ENCODE data around the gene MED15. TPM values are rescaled to one million over a fixed set of nuclear protein-coding genes. Genes with fewer than 3 reads are reported as not detected.
"Not testable (repeated sequence)": the region's sequence is repeated elsewhere in the genome, so short reads cannot be mapped to it uniquely, and the experiment has no call there.

The MED15 gene
- total RNA-seq, 1 experiment from 2014 or later: 19.5 TPM

DNA sequence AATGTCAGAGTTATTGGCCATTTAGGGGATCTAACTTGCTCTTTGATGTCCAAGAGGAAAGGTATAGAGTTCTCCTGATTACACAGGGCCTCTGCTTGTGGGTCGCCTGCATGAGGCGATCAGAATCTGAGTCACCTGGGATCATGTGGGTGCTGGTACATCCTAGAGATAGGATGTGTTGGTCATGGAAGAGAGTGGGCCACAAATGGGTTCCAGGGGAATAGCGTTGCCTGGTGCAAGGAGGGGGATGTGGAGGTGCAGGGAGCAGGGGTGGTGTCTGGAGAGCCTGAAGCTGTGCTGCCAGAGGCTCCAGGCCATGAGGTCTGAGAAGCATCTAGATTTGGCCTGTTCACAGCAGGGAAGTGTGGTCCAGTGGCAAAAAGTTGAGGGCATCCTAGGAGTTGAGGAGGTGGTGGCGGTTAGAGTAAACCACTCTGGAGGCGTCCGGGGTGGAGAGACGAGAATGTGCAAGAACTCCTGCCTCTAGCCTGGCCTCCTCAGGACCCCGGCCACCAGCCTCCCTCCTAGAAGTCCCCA lies 92.8 kb downstream of the MED15 start:
- no peak for DNase-seq (ENCODE audit: low read depth)

DNA sequence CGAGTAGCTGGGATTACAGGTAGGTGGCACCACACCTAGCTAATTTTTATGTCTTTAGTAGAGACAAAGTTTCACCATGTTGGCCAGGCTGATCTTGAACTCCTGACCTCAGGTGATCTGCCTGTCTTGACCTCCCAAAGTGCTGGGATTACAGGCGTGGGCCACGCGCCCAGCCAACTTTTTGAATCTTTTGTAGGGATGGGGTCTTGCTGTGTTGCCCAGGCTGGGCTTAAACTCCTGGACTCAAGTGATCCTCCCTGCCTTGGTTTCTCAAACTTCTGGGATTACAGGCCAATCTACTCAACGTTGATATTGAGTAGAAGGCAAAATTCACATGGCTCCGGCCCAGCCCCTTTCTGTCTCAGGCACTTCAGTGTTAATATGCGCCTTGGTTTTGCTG lies 93.9 kb downstream of the MED15 start:
- no peak for DNase-seq (ENCODE audit: low read depth)

DNA sequence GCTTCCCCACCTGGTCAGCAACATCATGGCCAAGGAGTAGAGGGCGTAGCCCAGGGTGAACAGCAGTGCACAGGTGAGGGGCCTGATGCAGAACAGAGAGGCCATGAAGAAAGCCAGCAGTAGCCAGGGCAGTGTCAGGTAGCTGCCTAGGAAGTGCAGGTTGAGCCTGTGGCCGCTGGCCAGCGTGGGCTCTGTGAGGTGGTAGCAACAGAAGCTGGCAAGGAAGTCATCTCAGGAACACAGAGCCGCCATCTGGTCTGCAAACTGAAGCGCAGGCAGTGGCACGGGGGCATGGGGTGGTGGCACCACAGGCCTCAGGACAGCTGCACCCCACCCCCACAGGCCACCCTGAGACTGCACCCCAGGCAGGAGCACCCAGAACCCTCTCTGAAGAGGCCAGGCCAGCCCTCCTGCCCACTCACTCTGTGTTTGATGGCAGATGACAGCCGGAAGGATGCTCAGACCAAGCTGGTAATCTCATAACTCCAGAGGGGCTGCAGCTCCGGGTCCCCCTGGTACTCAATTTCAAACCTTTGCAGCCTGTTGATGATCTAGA lies 95.3 kb downstream of the MED15 start:
- no peak for DNase-seq (ENCODE audit: low read depth)

DNA sequence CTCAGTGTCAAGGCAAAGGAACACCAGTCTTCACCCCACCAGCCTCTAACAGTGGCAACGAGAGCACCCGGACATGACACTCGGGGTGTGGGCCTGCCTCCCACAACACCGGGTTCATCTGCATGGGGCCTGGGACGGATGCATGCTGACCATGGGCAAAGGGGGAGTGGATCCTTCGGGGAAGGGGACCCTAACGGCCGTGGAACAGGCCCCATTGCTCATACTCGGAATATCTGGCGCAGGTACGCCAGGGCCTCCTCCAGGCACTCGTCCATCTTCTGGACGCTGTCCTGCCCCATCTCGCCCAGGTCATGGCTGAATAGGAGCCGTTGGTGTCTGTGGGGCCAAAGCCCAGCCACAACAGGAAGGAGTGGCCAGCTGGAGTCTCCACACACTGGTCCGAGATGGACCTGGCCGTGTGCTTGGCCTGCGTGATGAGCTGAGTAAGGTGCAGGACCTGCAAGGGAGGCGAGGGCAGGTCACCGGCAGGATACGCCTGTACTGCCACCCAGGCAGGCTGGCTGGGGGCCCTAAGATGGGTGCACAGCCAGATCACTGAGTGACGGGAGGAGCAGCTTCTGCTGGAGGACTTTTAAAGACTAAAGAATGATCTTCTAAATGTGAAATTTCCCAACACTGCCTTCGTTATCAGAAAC lies 96.8 kb downstream of the MED15 start:
- no peak for DNase-seq (ENCODE audit: low read depth)

DNA sequence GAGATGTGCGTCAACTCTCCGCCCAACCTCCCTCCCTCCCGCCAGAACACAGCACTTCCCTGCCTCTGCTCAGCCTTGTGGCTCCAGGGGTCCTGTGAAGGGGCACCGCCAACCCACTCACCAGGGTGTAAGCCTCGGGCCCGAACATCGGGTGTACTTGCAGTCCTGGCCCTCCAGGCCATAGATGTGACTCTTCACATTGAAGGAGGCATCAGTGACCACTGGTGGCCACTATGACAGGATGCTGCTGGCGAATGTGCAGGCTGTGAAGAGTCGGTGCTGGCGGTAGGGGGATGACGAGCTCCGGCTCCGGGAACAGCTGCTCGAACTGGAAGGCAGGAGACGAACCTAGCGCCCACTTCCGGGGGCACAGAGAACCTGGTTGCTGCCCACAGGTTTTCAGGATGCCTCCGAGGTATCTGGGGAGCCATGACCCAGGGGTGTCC lies 97.4 kb downstream of the MED15 start:
- DNase-seq (ENCODE audit: low read depth): peak; percentile 18

DNA sequence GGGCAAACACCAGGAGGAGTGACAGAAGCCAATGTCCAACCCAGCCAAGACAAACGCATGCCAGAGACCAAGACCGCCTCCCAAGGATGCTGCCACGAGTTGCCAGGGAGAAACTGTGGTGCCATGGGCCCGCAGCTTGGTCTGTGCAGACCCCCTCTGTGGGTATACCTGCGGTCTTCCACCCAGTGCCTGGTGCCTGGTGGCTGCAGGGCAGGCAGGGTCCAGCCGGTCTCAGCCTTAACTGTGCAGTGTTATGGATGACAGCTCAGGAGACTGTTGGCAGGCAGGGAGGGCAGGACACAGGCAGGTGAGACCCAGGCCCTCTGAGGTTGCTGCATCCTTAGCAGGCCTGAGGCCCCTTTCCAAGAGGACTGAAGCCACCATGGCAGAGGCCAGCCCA lies 97.9 kb downstream of the MED15 start:
- no peak for DNase-seq (ENCODE audit: low read depth)

DNA sequence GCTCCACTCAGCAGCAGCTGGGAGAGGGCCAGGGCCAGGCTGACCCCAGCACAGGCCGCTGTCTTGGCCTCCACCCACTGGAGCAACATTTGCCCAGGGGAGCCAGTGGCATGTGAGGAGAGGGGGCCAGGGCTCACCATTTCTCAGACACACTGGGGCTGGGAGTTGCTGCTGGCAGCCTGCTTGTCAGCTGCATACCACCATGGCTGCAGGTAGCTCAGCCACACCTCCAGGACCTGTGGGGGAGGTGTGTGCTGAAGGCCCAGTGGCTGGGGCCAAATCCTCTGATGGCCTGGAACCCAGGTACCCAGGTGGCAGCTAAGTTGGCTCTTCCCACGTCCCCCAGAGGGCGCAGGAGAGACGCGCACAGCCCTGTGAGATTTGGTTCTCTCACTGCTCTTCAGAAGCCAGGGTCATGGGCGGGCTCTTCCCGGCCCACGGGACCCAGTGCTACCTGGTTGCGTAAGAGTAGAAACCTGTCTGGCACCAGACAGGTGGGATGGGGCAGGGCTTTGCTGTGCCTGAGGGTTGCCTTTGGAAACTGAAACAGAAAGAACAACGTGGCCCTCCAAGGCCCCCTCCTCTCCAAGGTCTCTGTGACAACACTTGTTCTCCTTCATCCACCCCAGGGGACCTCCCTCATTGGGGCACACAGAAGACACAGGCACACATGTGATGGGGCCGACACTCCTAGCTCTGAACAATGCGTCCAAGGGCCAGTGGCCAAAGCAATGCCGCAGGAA lies 98.8 kb downstream of the MED15 start:
- DNase-seq (ENCODE audit: low read depth): peak; percentile 34

DNA sequence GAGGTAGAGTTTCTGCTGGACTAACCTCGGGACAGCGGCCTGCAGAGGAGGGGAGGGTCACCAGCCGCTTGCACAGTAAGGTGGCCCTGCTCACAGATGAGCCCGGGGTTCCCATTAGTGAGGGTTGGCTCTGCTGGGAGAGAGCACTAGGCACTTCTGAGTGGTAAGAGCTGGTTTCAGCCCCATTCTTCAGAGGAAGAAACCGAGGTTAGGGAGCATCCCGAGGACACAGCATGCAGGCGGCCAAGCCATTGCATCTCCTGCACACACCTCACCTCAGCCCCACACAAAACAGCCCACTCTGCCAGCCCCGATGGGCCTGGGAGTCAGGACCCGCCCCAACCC lies 99.3 kb downstream of the MED15 start:
- no peak for DNase-seq (ENCODE audit: low read depth)

DNA sequence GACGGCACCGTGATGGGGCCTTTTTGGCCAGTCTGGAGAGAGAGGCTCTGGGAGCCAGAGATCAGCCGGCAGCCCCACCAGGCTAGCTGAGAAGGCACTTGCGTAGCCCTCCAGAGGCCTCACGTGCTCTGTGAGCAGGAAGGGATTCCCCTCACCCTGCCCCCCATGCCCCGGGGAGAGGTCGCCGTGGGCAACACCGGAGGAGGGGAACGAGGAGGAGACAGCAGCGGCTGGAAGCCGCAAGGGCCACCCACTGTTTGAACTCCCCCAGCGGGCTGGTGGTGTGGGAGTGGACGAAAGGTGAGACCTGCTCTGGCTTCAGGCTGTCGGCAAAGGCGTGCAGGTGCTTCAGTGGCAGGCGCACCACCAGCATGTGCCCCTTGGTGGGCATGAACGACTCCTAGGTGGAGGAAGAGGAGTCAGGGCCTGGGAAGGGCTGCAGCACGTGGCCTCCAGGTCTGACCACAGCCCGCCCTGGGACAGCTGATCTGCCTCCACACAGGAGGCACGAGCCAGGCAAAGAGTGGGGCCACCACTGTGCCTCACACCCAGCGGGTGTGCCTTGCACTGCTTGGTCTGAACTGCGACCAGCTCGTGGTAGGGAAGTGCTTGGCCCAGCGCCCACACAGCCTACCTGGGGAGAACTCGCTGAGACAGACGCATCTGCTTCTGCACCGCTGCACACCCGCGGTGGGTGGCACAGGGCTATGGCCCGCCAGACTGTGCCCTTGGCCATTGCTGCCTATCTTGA lies 99.9 kb downstream of the MED15 start:
- DNase-seq (ENCODE audit: low read depth): no peak

GRCh38 chr22:20610243-20610686 lies 102.9 kb downstream of the MED15 start:
- no peak for DNase-seq (ENCODE audit: low read depth)

GRCh38 chr22:20610757-20611156 lies 103.3 kb downstream of the MED15 start:
- no peak for DNase-seq (ENCODE audit: low read depth)

DNA sequence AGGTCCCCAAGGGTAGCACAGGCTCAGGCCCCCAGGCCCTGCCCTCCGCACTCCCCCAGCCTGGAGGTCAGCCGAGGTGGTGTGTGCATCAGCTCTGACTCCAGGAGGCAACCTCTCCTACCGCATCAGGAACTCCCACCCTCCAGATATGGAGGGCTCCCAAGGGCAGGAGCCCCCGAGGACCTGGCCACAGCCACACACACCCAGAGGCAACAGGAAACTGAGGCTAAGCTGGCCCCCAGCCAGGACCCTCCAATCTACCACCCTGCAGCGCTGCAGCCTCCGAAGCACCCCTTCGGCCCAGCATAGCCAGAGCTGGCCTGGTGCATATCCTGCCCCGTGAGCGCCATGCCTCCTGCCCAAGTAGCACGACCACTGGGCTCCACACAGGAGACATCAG lies 104.0 kb downstream of the MED15 start:
- no peak for DNase-seq (ENCODE audit: low read depth)

GRCh38 chr22:20613301-20613700 lies 105.9 kb downstream of the MED15 start:
- DNase-seq (ENCODE audit: low read depth): no peak

DNA sequence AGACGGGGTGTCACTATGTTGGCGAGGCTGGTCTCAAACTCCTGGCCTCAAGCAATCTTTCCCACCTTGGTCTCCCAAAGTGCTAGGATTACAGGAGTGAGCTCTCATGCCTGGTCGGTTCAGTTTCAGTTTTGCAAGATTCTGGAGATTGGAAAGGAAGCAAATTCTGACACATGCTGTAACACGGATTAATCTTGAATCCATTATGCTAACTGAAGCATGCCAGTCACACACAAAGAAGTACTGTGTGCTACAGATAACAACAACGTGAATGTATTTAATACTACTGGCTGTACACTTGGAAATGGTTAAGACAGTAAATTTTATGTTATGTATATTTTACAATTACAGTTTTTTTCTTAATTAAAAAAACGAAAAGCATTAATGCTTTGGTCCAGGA lies 107.6 kb downstream of the MED15 start:
- peak; percentile 49 for DNase-seq (ENCODE audit: low read depth)

- no peak for DNase-seq (ENCODE audit: low read depth)
Measured at GRCh38 chr22:20615533-20616450, 108.4 kb downstream of the MED15 start.

DNA sequence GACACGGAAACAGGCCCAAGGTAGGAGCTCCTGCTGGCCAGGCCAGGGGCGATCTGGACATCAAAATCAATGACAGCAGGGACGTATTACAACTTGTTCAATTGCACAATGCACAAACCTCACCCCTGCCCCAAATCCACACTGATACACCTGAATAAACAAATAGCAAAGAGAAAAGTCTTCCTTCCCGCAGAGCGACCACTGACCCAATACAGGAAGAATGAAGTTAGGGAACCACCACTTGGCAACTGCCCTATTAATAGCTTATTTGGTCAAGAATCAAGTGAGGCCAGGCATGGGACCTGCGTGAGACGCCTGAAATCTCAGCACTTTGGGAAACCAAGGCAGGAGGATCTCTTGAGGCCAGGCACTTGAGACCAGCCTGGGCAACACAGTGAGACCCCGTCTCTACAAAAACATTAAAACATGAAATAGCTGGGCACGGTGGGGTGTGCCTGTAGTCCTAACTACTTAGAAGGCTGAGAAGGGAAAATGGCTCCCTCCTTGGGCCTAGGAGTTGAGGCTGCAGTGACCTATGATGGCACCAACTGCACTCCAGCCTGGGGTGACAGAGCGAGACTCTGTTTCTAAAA lies 109.1 kb downstream of the MED15 start:
- DNase-seq (ENCODE audit: low read depth): no peak

DNA sequence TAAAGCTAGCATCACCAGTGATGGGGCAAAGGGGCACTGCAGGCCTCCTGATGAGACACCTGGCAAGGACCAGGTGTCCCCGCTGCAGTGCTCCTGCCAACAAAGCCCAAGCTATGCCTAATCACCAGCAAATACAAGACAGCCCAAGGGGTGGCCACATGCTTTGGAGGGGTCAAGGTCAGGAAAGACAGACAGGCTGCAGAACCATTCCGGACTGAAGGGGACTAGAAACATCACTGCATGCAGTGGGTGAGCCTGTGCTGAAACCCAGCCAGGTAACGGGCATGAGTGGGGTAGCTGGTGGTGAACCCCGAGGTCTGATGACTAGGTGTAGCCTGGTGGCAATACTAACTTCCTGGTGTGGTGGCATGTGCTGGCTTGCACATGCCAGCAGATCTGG lies 111.1 kb downstream of the MED15 start:
- no peak for DNase-seq (ENCODE audit: low read depth)

- DNase-seq (ENCODE audit: low read depth): no peak
Measured at GRCh38 chr22:20619045-20619892, 111.9 kb downstream of the MED15 start.

DNA sequence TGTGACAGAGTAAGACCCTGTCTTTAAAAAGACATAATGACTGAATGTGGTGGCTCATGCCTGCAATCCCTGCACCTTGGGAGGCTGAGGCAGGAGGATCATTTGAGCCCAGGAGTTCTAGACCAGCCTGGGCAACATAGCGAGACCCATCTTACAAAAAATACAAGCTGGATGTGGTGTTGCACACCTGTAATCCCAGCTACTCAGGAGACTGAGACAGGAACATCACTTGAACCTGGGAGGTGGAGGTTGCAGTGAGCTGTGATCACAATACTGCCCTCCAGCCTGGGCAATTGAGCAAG lies 112.4 kb downstream of the MED15 start:
- DNase-seq (ENCODE audit: low read depth): not testable (repeated sequence)

- DNase-seq (ENCODE audit: low read depth): no peak
Measured at GRCh38 chr22:20621162-20621561, 113.8 kb downstream of the MED15 start.
